Glutamatergic neuron (in vitro differentiated cells): ENCODE measurements around the gene JPH2. TPM values are rescaled to one million over a fixed set of nuclear protein-coding genes. Genes with fewer than 3 reads are reported as not detected.

Experiments
- DNase-seq: peaks from one replicate; pipeline ENCODE4 v3.0.0; 2022
- H3K27ac Mint-ChIP-seq: one replicate; pipeline ENCODE4 v1.8.0; 2020; ENCODE audit warnings: mild to moderate bottlenecking, mixed read lengths, inconsistent platforms; ENCODE audit not compliant: unreplicated experiment
- H3K27me3 Mint-ChIP-seq: one replicate; pipeline ENCODE4 v1.8.0; 2020; ENCODE audit warnings: mild to moderate bottlenecking, moderate library complexity, mixed read lengths, inconsistent platforms; ENCODE audit not compliant: unreplicated experiment
- H3K36me3 Mint-ChIP-seq: one replicate; pipeline ENCODE4 v1.8.0; 2020; ENCODE audit warnings: mild to moderate bottlenecking, mixed read lengths, inconsistent platforms; ENCODE audit not compliant: unreplicated experiment
- H3K4me1 Mint-ChIP-seq: one replicate; pipeline ENCODE4 v1.8.0; 2020; ENCODE audit warnings: mild to moderate bottlenecking, low read depth, mixed read lengths, inconsistent platforms; ENCODE audit not compliant: unreplicated experiment
- H3K4me3 Mint-ChIP-seq: one replicate; pipeline ENCODE4 v1.8.0; 2020; ENCODE audit warnings: mild to moderate bottlenecking, mixed read lengths, inconsistent platforms; ENCODE audit not compliant: unreplicated experiment
- H3K9me3 Mint-ChIP-seq: one replicate; pipeline ENCODE4 v1.8.0; 2020; ENCODE audit warnings: mild to moderate bottlenecking, moderate library complexity, mixed read lengths, inconsistent platforms; ENCODE audit not compliant: unreplicated experiment
- total RNA-seq: library from RNA; stranded (reverse); fragmentation: NEBNext Ultra II Directional; extraction: Animal tissue kit (Norgen Biotek cat#: 25700); gene quantifications from one replicate; pipeline ENCODE4 v1.2.1, GENCODE V29; 2021; ENCODE audit not compliant: unreplicated experiment
- TF ChIP-seq, protein P1 (sequence below): fragments of 200-600 bp; sonication (generic); IDR thresholded peaks from one replicate; pipeline ENCODE4 v1.5.0; 2021; ENCODE audit not compliant: partially characterized antibody, unreplicated experiment

JPH2 gene
- total RNA-seq, 1 donor from 2014 or later = 0.07 TPM

DNA sequence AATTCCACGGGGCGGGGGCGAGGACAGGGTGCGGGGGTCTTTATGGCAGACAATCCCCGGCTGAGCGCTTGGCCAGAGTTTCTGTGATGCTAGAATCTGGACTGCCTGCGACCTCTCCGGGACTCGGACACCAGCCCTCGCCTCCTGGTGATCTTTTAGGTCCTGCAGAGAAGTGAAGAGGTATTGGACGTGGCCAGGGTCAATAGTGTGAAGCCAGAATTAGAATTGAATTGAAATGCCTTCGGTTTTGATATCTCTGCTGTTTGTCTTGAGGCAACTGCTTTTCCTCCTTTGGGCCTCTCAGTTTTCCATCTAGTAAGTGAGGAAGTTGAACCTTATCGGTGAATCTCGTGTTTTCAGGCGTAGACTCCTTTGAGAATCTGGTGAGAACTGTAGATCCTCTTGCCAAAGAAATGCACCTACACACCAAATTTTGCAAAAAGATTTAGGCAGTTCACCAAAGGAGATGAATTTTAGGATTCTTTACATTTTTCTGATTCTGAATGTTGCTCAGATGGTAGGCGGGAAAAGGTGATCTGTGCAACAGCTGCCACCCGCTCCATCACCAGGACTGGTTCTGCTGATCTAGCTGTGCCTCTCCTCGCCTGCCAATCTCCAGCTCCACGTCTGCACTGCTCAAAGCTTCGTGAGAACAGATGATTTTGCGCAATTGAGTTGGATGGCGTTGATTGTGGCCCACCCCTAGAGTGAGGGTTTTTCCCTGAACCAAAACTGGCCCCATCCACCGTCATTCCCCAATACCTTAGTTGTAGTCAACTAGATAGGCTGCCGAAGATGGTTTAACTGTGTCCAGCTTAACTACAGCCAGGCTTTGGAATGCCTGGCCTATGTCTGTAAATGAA is 24.4 kb upstream of the JPH2 start:
- Mint-ChIP-seq H3K4me1 (peaks cover 33% of the 10 kb centered on the region), H3K36me3 (no peaks in the 10 kb centered on the region), H3K27me3 (peaks cover 10% of the 10 kb centered on the region), H3K4me3 (peak overlapping the region; percentile 97), H3K27ac (peak overlapping the region; percentile 96), H3K9me3 (peaks cover 9% of the 10 kb centered on the region)
- DNase-seq = no peak
- TF ChIP-seq, protein P1, sequence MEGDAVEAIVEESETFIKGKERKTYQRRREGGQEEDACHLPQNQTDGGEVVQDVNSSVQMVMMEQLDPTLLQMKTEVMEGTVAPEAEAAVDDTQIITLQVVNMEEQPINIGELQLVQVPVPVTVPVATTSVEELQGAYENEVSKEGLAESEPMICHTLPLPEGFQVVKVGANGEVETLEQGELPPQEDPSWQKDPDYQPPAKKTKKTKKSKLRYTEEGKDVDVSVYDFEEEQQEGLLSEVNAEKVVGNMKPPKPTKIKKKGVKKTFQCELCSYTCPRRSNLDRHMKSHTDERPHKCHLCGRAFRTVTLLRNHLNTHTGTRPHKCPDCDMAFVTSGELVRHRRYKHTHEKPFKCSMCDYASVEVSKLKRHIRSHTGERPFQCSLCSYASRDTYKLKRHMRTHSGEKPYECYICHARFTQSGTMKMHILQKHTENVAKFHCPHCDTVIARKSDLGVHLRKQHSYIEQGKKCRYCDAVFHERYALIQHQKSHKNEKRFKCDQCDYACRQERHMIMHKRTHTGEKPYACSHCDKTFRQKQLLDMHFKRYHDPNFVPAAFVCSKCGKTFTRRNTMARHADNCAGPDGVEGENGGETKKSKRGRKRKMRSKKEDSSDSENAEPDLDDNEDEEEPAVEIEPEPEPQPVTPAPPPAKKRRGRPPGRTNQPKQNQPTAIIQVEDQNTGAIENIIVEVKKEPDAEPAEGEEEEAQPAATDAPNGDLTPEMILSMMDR = no peak

DNA sequence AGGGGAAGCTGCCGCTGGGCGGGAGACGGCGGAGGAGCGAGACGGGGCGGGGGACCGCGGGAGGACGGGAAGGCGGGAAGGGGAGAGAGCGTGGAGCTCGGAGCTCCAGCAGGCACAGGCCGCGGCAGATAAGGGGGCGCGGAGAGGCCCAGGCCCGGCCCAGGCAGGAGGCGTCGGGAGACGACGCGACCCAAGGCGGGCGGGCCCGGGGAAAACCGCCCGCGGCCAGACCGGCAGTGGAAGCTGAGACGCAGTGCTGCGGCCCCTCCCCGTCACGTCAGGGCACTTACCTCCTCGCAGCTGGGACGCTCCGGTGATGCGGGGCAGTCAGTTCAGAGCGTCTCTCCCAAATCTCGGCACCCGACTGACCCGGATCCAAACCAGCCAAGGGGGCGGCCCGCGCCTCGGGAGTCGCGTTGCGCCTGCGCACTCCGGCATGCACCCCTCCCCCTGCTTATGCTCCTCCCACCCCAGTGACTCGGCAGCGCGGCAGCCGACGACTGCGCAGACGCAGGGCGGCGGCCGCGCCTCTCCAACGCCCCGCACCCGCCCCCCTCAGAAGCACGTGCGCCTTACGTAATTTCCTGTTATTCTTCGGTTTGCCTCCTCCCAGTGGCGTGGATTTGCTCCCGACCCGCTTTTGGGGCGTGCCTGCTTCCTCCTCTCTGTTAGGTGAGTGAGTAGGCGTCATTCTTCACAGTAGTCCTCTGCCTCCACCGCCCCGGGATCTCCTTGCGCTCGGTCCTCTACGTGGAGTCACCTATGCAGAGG is 23.6 kb upstream of the JPH2 start, which contains the start of gene OSER1:
Gene OSER1 (minus strand): TSS at position 366 of the 771 bp plus-strand sequence. CDS start 3,814 bp downstream, outside the sequence.
- DNase-seq = peak; percentile 97
- Mint-ChIP-seq H3K9me3 (peaks cover 9% of the 10 kb centered on the region), H3K36me3 (no peaks in the 10 kb centered on the region), H3K27me3 (peaks cover 10% of the 10 kb centered on the region), H3K27ac (peak within 1 kb of the TSS; percentile 96), H3K4me1 (peaks cover 39% of the 10 kb centered on the region), H3K4me3 (peak within 1 kb of the TSS; percentile 97)
- TF ChIP-seq, protein P1 = no peak

DNA sequence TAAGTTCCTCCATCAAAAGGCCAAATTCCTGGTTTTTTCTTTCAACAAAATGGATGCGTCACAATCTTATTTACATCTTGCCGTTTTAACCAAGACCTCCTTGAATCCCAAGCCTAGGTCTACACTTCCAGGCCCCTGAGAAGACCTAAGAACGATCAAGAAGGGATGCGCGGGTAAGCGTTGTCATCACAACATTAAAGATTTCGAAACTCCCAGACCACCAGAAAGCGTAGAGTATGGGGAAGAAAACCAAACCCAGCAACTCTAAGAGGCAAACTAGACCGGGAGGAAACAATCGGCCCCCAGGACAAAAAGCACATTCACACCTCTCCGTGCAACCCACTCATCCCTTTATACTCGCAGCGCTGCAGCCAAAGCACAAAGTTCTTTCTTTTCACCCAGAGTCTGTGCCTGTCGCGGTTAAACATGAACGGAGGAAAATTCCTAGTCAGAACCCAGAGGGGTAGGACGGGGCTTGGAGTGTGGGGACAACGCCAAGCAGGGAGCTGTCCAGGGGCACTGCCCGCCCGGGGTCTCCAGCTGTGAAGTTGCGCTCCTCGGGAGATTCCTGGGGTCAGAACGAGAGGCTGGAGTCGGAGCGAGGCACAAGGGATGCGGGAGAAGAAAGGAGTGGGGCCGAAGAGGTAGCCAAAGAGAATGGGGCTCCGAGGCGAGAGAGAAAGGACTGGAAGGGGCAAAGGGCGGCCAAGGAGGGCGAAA is 22.9 kb upstream of the JPH2 start:
- Mint-ChIP-seq H3K4me3 (peak overlapping the region; percentile 94), H3K36me3 (no peaks in the 10 kb centered on the region), H3K9me3 (peaks cover 9% of the 10 kb centered on the region), H3K4me1 (peaks cover 39% of the 10 kb centered on the region), H3K27ac (peak overlapping the region; percentile 86), H3K27me3 (peaks cover 10% of the 10 kb centered on the region)
- TF ChIP-seq, protein P1 = no peak
- no peak for DNase-seq

DNA sequence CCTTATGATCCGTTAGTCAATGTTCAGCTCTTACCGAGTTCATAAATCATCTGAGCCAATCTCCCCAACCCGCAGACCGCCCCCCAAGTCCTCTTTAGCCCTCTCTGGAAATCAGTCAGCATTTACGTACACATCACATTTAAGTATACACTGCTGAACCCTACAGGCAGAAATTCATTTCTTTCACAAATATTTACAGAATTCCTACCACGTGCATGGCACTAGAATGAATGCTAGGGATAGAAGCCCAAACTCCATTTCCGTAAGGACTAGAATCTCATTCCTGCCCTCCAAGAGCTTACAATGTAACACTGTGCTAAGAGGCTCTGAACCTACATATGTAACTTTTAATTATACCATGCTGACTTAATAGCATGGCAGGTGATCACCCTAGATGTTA is 21.8 kb upstream of the JPH2 start:
- H3K4me1 Mint-ChIP-seq = peaks cover 42% of the 10 kb centered on the region
- H3K27me3 Mint-ChIP-seq = peaks cover 10% of the 10 kb centered on the region
- no peak for DNase-seq
- TF ChIP-seq, protein P1 = no peak
- peak overlapping the region; percentile 94 for H3K4me3 Mint-ChIP-seq
- H3K27ac Mint-ChIP-seq = peak overlapping the region; percentile 45
- H3K9me3 Mint-ChIP-seq = peaks cover 9% of the 10 kb centered on the region
- no peaks in the 10 kb centered on the region for H3K36me3 Mint-ChIP-seq
